Astrocyte of the cerebellum (primary cell): Measurements from ENCODE around the gene CKS1B.

Source experiments
- DNase-seq: peaks from one replicate; pipeline ENCODE4 v3.0.0-alpha.2; 2011; ENCODE audit warnings: low read depth
- H3K4me3 ChIP-seq: 2 replicates; pipeline ENCODE4 v1.5.1; 2011; ENCODE audit warnings: mild to moderate bottlenecking, low read depth, low read length, moderate library complexity
- in situ Hi-C: cut with HindIII; loops from 2 replicates; pipeline ENCODE4 v1.10.0; 2017; ENCODE audit warnings: low sequenced_read_pairs
- TF ChIP-seq, protein P1 (sequence below): IDR thresholded peaks from 2 replicates; pipeline ENCODE4 v1.5.1; 2012; ENCODE audit warnings: low read length, low read depth, moderate library complexity, mild to moderate bottlenecking; ENCODE audit errors: missing control alignments

Gene CKS1B

DNA sequence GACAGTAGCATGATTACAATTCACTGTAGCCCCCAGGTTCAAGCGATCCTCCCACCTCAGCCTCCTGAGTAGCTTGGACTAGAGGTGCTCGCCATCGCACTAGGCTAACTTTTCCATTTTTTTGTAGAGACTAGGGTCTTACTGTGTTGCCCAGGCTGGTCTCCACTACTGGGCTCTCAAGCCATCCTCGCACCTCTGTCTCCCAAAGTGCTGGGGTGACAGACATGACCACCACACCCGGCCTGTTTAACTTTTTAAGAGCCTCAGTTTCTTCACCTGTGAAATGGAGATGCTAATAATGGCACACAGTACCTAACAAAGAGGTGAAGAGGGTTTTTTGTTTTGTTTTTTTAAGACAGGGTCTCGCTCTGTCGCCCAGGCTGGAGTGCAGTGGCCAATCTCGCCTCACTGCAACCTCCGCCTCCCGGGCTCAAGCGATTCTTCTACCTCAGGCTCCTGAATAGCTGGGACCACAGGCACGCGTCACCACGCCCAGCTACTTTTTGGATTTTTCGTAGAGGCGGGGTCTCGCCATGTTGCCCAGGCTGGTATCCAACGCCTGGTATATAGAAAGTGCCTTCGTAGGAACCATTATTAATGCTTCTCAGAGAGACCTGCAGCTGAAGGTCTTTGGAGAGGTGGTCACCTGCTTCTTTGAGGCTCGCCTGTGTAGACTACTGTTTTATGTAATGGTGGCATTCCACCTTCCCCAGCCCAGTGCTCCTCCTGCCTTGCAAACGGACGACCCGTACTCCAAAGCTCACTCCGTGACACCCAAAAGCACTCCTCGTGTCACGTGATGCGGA is 38.5 kb upstream of the CKS1B start:
- H3K4me3 ChIP-seq: peak overlapping the region; percentile 83
- TF ChIP-seq, protein P1, sequence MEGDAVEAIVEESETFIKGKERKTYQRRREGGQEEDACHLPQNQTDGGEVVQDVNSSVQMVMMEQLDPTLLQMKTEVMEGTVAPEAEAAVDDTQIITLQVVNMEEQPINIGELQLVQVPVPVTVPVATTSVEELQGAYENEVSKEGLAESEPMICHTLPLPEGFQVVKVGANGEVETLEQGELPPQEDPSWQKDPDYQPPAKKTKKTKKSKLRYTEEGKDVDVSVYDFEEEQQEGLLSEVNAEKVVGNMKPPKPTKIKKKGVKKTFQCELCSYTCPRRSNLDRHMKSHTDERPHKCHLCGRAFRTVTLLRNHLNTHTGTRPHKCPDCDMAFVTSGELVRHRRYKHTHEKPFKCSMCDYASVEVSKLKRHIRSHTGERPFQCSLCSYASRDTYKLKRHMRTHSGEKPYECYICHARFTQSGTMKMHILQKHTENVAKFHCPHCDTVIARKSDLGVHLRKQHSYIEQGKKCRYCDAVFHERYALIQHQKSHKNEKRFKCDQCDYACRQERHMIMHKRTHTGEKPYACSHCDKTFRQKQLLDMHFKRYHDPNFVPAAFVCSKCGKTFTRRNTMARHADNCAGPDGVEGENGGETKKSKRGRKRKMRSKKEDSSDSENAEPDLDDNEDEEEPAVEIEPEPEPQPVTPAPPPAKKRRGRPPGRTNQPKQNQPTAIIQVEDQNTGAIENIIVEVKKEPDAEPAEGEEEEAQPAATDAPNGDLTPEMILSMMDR: no peak
- in situ Hi-C loops: no loop called here
- DNase-seq: no peak

DNA sequence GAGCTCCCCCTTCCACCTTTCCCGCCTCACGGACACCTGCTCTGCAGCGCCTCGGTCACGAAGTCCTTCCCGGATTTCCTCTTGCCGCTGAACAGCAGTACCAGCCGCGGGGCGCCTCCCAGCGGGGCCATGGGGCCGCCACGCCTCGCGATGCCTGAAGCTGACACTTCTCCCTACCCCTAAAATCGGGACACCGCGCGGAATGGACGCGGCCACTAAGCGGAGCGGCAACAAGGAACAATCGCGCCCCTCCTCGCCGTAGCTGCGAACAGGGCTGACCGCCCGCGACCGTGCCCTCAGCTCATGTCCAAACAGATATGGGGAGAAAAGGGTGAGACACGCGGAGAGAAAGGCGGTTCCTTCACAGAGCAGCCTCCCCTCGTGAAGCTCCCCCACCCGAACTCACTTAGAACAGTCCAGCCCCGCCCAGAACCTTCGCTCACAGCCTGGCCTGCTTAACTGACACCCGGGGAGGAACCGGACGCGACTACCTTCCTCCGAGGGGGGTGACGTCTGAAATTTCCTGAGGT is 37.9 kb upstream of the CKS1B start, which contains the start of gene PMVK:
PMVK (minus strand) TSS at position 165 of the 530 bp plus-strand sequence; CDS start at position 131, 34 bp downstream.
- peak; percentile 93 for DNase-seq
- TF ChIP-seq, protein P1: peak; percentile 12
- H3K4me3 ChIP-seq: peak within 1 kb of the TSS; percentile 83
- in situ Hi-C loops: no loop called here

DNA sequence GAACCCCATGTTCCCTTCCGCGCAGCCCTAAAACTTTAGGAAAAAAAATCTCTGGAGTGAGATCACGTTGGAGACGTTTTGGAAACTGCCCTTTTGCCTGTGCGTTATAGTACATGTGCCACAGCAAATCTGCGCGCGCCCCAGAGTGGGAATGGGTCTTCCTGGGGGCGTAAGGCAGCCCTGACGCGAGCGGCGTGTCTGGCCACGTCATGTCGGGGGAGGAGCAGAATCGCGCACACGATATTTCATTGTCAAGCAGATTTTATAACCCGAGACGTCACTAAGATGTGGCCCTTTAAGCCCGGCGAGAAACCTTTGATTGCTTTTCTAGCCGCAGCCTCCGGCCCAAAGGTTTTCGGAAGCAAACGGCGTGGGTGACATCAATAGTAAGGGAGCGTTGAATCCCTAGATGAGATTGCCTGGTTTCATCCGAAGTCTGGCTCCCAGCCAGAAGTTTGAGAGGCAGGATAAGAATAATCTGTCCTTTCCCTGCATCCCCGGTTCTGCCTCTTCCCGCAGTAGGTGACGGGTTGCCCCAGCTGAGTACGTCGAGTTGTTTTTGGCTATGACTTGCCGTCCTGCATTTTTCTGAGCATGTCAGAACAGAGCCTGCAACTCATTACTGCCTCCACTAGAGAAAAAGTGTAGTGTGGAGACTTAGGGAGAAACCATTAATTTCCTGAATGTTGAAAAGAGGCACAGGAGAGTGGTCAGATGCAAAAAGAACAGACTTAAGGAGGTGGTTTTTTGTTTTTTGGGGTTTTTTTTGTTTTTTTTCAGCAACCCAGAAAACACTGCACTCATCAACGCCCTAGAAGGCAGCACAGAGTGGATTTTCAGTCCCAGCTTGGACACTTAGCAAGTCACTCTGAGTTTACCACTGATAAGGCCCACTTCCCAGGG is 37.1 kb upstream of the CKS1B start:
- TF ChIP-seq, protein P1: peak; percentile 45
- in situ Hi-C loops: no loop called here
- DNase-seq: peak; percentile 89

DNA sequence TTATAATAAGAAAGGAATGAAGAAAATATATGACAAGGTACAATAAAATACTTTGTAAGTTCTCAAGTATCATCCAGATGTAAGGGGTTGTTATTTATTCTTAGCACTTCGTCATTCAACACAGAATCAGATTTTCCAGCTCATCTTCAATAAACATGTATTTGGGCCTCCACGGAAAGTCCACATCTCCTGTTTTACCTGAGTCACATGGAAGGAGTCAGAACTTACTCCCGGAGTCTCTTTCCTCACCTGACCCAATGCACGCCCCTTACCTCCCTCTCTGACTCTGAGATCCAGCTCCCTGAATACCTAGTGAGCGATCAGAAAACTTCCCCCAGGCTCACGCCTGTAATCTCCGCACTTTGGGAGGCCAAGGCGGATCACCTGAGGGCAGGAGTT is 36.5 kb upstream of the CKS1B start:
- peak overlapping the region; percentile 83 for H3K4me3 ChIP-seq
- in situ Hi-C loops: no loop called here

More for the DNA sequence above, 37.1 kb upstream of the CKS1B start:
- peak overlapping the region; percentile 83 for H3K4me3 ChIP-seq

DNA sequence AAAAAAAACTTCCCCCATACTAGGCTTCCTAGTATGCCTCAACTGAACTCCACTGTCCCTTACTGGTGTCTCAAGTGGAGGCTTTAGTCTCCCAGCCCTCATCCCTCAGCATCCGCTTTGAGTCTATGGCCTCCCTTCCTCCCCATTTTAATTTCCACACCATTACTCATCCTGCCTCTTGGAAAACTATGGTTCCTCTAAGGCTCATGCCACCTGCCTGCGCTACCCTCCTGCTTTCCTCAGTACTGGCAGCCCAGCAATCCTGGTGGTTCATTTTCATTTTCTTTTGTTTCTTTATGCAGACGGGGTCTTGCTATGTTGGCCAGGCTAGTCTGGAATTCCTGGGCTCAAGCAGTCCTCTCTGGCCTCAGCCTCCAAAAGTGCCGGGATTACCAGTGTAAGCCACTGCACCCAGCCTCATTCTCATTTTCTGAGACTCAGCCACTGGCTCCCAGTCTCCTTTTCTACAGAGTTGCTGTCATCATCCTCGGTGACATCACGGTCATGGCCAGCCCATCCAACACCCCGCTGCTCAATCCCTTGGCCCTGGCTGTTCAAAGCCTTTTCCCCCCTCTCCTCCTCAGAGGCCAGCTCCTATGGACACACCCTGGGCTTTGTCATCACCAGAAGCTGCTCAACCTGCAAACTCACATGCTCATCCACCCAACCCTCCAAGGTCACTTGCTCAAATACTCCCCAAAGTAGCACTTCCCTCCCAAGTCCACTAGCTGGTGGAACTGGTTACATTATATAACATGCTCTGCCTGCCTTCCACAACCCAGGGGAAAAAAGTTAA is 35.7 kb upstream of the CKS1B start:
- no peak for DNase-seq
- TF ChIP-seq, protein P1: no peak
- in situ Hi-C loops: no loop called here
- H3K4me3 ChIP-seq: no peak overlapping the region

More for the DNA sequence above, 36.5 kb upstream of the CKS1B start:
- TF ChIP-seq, protein P1: no peak
- DNase-seq: no peak
